KMS-11 (cell line): ENCODE data around the gene C22orf31.

Experiments
- H2AFZ ChIP-seq: fragments of 200-600 bp; sonication (generic); 2 replicates; pipeline ENCODE4 v1.6.1; 2016; ENCODE audit warnings: antibody characterized with exemption, mixed run types, low read depth
- H3K27ac ChIP-seq: fragments of 200-600 bp; sonication (generic); 2 replicates; pipeline ENCODE4 v1.6.1; 2016; ENCODE audit warnings: mild to moderate bottlenecking, mixed run types
- H3K27me3 ChIP-seq: fragments of 200-600 bp; sonication (generic); 2 replicates; pipeline ENCODE4 v1.6.1; 2017; ENCODE audit warnings: mild to moderate bottlenecking, low read depth, mixed run types, moderate library complexity; ENCODE audit not compliant: insufficient read depth
- H3K36me3 ChIP-seq: fragments of 200-600 bp; sonication (generic); 2 replicates; pipeline ENCODE4 v1.6.1; 2017; ENCODE audit warnings: mild to moderate bottlenecking, mixed run types; ENCODE audit not compliant: insufficient read depth
- H3K4me1 ChIP-seq: fragments of 200-600 bp; sonication (generic); 2 replicates; pipeline ENCODE4 v1.6.1; 2016; ENCODE audit warnings: mild to moderate bottlenecking, low read depth, mixed run types; ENCODE audit not compliant: poor library complexity, severe bottlenecking
- H3K4me2 ChIP-seq: fragments of 200-600 bp; sonication (generic); 2 replicates; pipeline ENCODE4 v1.7.0; 2016; ENCODE audit warnings: mild to moderate bottlenecking, mixed run types
- H3K4me3 ChIP-seq: fragments of 200-600 bp; sonication (generic); IDR thresholded peaks from 2 replicates; pipeline ENCODE4 v1.6.1; 2017; ENCODE audit warnings: low read depth, low read length, mixed read lengths; ENCODE audit not compliant: insufficient read depth
- H3K79me2 ChIP-seq: fragments of 200-600 bp; sonication (generic); 2 replicates; pipeline ENCODE4 v1.6.1; 2016; ENCODE audit warnings: low read depth, mixed run types; ENCODE audit not compliant: insufficient read depth
- H3K9ac ChIP-seq: fragments of 200-600 bp; sonication (generic); 2 replicates; pipeline ENCODE4 v1.6.1; 2016; ENCODE audit warnings: mild to moderate bottlenecking, mixed run types
- H4K20me1 ChIP-seq: fragments of 200-600 bp; sonication (generic); 2 replicates; pipeline ENCODE4 v1.6.1; 2016; ENCODE audit warnings: mild to moderate bottlenecking, mixed run types; ENCODE audit not compliant: insufficient read depth
- TF ChIP-seq, protein P1 (sequence below): fragments of 200-600 bp; sonication (generic); conservative IDR thresholded peaks from 2 replicates; pipeline ENCODE4 v1.6.1; 2017; ENCODE audit warnings: low read depth, mild to moderate bottlenecking, antibody characterized with exemption, low read length, moderate library complexity, mixed read lengths

Gene C22orf31

DNA sequence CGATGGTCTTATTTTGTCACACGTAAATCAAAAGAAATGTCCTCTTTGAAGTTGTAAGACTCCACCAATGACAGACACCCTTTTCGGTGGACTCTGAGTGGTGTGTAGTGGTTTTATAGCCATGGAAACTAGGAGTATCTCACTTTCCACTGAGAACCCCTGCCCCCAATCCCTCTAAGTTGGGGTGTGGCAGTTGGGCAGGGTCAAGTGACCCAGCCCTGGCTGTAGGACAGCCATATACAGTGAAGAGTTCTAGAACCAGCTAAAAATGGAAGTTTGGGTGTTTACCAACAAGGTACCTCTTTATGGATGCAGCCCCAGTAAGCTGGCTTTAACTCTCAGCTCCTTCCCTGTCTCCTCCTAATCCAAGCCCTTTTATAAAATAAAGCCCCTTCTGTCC is 5.2 kb downstream of the C22orf31 start:
- no peak overlapping the region for H3K4me2 ChIP-seq

DNA sequence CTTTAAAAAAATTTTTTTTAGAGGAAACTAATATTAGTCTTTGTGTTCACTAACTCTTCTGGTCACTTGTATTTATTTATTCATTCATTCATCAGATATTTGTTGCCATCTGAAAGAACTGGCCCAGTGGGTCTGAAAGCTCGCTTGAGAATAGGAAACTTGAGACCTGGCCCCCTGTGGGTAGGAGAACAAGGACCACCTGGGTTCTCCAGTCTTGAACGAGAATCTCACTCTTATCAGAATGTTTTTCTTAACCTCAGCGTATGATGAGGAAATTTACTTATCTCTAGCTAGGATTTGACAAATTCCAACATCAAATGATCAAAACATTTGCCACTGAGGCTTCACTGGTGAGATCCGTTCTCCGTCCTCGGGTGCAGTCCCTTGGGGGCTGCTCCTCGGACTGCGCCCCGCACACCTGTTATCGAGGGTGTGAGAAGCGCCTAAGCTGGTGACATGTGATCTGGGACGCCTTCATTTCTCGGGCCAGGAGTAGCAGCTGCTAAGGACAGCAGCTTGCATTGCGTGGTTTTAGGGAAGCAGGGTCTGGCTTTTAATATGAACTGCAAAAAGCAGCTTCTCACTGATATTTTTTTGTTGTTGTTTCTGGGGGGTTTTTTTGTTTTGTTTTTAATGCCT is 6.3 kb downstream of the C22orf31 start:
- TF ChIP-seq, protein P1, sequence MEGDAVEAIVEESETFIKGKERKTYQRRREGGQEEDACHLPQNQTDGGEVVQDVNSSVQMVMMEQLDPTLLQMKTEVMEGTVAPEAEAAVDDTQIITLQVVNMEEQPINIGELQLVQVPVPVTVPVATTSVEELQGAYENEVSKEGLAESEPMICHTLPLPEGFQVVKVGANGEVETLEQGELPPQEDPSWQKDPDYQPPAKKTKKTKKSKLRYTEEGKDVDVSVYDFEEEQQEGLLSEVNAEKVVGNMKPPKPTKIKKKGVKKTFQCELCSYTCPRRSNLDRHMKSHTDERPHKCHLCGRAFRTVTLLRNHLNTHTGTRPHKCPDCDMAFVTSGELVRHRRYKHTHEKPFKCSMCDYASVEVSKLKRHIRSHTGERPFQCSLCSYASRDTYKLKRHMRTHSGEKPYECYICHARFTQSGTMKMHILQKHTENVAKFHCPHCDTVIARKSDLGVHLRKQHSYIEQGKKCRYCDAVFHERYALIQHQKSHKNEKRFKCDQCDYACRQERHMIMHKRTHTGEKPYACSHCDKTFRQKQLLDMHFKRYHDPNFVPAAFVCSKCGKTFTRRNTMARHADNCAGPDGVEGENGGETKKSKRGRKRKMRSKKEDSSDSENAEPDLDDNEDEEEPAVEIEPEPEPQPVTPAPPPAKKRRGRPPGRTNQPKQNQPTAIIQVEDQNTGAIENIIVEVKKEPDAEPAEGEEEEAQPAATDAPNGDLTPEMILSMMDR = no peak
- Histone ChIP-seq H3K4me2 (no peak overlapping the region), H2AFZ (no peak overlapping the region), H3K27ac (no peak overlapping the region), H3K79me2 (no peaks in the 10 kb centered on the region), H3K4me3 (no peak overlapping the region), H4K20me1 (no peaks in the 10 kb centered on the region), H3K27me3 (no peaks in the 10 kb centered on the region), H3K9ac (no peak overlapping the region), H3K36me3 (no peaks in the 10 kb centered on the region), H3K4me1 (no peaks in the 10 kb centered on the region)

More for the DNA sequence above, 5.2 kb downstream of the C22orf31 start:
- Histone ChIP-seq H3K79me2 (no peaks in the 10 kb centered on the region), H4K20me1 (no peaks in the 10 kb centered on the region), H2AFZ (no peak overlapping the region), H3K27me3 (no peaks in the 10 kb centered on the region), H3K4me1 (no peaks in the 10 kb centered on the region), H3K27ac (no peak overlapping the region), H3K4me3 (no peak overlapping the region), H3K9ac (no peak overlapping the region), H3K36me3 (no peaks in the 10 kb centered on the region)
- TF ChIP-seq, protein P1 = no peak

DNA sequence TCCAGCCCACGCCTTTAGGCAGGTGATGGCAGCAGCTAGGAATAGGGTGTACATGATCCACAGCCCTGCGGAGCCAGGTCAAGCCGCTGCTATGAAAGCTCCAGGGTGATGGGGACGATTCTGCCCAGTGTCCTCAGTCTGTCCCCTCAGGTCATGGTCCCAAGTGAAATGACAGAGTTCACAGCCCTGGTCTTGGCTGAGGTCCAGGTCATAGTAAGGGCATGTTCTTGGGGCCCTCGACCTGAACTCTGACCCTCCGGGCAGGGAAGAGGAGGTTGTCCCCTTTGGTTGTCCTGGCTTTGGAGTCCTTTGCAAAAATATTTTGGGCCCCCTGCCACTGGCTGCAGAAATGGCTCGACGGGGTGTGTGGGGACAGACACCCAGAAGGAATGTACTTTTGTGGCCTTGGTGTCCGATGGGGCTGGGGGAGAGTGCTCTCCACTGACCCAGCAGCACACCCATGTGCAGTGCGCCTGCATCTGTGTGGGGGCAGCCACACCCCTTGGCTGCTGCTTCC is 7.3 kb downstream of the C22orf31 start:
- Histone ChIP-seq H3K79me2 (no peaks in the 10 kb centered on the region), H4K20me1 (no peaks in the 10 kb centered on the region), H2AFZ (no peak overlapping the region), H3K4me1 (no peaks in the 10 kb centered on the region), H3K4me2 (no peak overlapping the region), H3K36me3 (no peaks in the 10 kb centered on the region), H3K4me3 (no peak overlapping the region), H3K27ac (no peak overlapping the region), H3K9ac (no peak overlapping the region), H3K27me3 (no peaks in the 10 kb centered on the region)
- TF ChIP-seq, protein P1 = no peak

DNA sequence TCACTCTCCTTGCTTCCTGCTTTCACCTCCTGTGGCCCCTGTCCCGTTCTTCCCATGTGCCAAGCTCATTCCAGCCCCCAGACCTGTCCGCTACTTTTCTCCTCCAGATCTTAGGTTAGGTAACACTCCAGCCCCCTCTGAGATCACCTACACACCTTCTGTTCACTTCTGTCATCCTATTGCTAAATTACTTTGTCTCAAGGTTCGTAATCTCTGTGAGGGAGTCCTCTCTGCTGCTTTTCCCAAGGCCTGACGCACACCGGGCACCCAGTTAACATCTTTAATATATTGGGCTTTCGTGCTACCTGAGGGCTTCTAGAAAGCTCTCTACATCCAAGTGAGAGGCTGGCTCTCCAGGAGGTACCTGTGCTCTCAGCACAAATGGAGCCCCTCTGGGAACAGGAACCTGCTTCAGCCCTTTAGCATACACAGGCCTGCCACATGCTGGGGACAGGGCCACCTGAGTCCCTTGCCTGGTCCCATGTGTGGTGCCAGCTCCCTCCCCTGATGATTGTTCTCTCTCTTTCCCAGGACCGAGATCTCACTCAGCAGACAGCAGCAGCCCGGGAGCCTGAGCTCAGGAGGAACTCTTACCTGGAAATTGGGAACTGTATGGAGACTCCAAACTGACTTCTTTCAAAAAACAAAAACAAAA is 8.5 kb downstream of the C22orf31 start:
- Histone ChIP-seq H3K4me1 (no peaks in the 10 kb centered on the region), H3K9ac (no peak overlapping the region), H3K4me2 (no peak overlapping the region), H3K4me3 (no peak overlapping the region), H3K36me3 (no peaks in the 10 kb centered on the region), H2AFZ (no peak overlapping the region), H4K20me1 (no peaks in the 10 kb centered on the region), H3K79me2 (no peaks in the 10 kb centered on the region), H3K27ac (no peak overlapping the region), H3K27me3 (no peaks in the 10 kb centered on the region)
- TF ChIP-seq, protein P1 = no peak
